ENCODE data around the gene DOC2A.

- TF ChIP-seq CTCF (IDR thresholded peaks at IDR 0.05): no peak
- TF ChIP-seq EZH2 (IDR thresholded peaks at IDR 0.05): no peak
Observed at GRCh38 chr16:29990883-29991570, 19.8 kb downstream of the DOC2A start.

Measured in neural progenitor cell (in vitro differentiated cells).